ENCODE measurements around the gene HAND1.

Gene HAND1

GRCh38 chr5:154503698-154504039 is 25.6 kb upstream of the HAND1 start:
- no peak for DNase-seq

GRCh38 chr5:154502180-154502579 is 24.2 kb upstream of the HAND1 start:
- DNase-seq = no peak

GRCh38 chr5:154501566-154501965 is 23.5 kb upstream of the HAND1 start:
- no peak for DNase-seq

GRCh38 chr5:154498994-154499393 is 21.0 kb upstream of the HAND1 start:
- no peak for DNase-seq

- no peak for DNase-seq
Measured at GRCh38 chr5:154498591-154498990, 20.6 kb upstream of the HAND1 start.

GRCh38 chr5:154494036-154494435 is 16.0 kb upstream of the HAND1 start:
- DNase-seq = no peak

- no peak for DNase-seq
Measured at GRCh38 chr5:154493274-154493673, 15.2 kb upstream of the HAND1 start.

GRCh38 chr5:154491941-154492340 is 13.9 kb upstream of the HAND1 start:
- no peak for DNase-seq

GRCh38 chr5:154487541-154487940 is 9.5 kb upstream of the HAND1 start:
- no peak for DNase-seq

GRCh38 chr5:154486427-154486866 is 8.4 kb upstream of the HAND1 start:
- DNase-seq = no peak

- no peak for DNase-seq
Measured at GRCh38 chr5:154485850-154486426, 7.9 kb upstream of the HAND1 start.

- no peak for DNase-seq
Measured at GRCh38 chr5:154485096-154485491, 7.1 kb upstream of the HAND1 start.

- DNase-seq = no peak
Measured at GRCh38 chr5:154484393-154485095, 6.5 kb upstream of the HAND1 start.

- no peak for DNase-seq
Measured at GRCh38 chr5:154483654-154484392, 5.8 kb upstream of the HAND1 start.

- DNase-seq = no peak
Measured at GRCh38 chr5:154482528-154483449, 4.8 kb upstream of the HAND1 start.

GRCh38 chr5:154481584-154482381 is 3.8 kb upstream of the HAND1 start:
- DNase-seq = no peak

GRCh38 chr5:154480847-154481246 is 2.8 kb upstream of the HAND1 start:
- DNase-seq = no peak

GRCh38 chr5:154479944-154480750 is 2.1 kb upstream of the HAND1 start:
- DNase-seq = no peak

- no peak for DNase-seq
Measured at GRCh38 chr5:154479160-154479943, 1.3 kb upstream of the HAND1 start.

- DNase-seq = no peak
Measured at GRCh38 chr5:154478752-154479159, 729 bp upstream of the HAND1 start.
